ENCODE results near the gene VAV1.

Gene VAV1

GRCh38 chr19:6873708-6874431 lies 101.4 kb downstream of the VAV1 start:
- no peak overlapping the region for H3K4ac ChIP-seq (ENCODE audit: low read depth, low read length)
- H3K18ac ChIP-seq (ENCODE audit: low read length), result no peak overlapping the region
- no peak for DNase-seq
- H2BK5ac ChIP-seq (ENCODE audit: low read length), result no peak overlapping the region
- H3K79me1 ChIP-seq (ENCODE audit: low read length), result no peaks in the 10 kb centered on the region
- no peaks in the 10 kb centered on the region for H3K27me3 ChIP-seq (ENCODE audit: insufficient read depth, low read length, poor library complexity)
- no peak overlapping the region for H3K4me3 ChIP-seq (ENCODE audit: low read length)
- H3K79me2 ChIP-seq (ENCODE audit: control insufficient read depth, insufficient read depth, low read length), result no peaks in the 10 kb centered on the region
- H2AK5ac ChIP-seq (ENCODE audit: low read length), result no peak overlapping the region
- H2BK15ac ChIP-seq (replicated peaks; ENCODE audit: low read depth), result no peak overlapping the region
- no peak overlapping the region for H3K23ac ChIP-seq (ENCODE audit: low read length)
- no peaks in the 10 kb centered on the region for H3K4me1 ChIP-seq (ENCODE audit: control insufficient read depth, low read depth, low read length)
- H3K56ac ChIP-seq (ENCODE audit: low read length), result no peak overlapping the region
- H4K8ac ChIP-seq (ENCODE audit: low read depth, low read length), result no peak overlapping the region
- no peak overlapping the region for H2BK120ac ChIP-seq (ENCODE audit: low read depth, low read length)
- H3K4me2 ChIP-seq (ENCODE audit: low read length), result no peak overlapping the region
- no peak overlapping the region for H4K5ac ChIP-seq (ENCODE audit: low read length)
- no peak overlapping the region for H3K9ac ChIP-seq (ENCODE audit: low read length)
- H3K27ac ChIP-seq (ENCODE audit: low read depth, low read length), result no peak overlapping the region
- H3K36me3 ChIP-seq (ENCODE audit: control insufficient read depth, insufficient read depth, low read length), result no peaks in the 10 kb centered on the region
- WGBS (ENCODE audit: extremely low coverage, insufficient coverage, low lambda C conversion rate), result no CpG with 5 or more reads among the region's 10 CpGs

GRCh38 chr19:6875218-6875617 lies 102.7 kb downstream of the VAV1 start:
- Histone ChIP-seq H4K5ac (ENCODE audit: low read length) (no peak overlapping the region), H3K27ac (ENCODE audit: low read depth, low read length) (no peak overlapping the region), H3K18ac (ENCODE audit: low read length) (no peak overlapping the region), H3K56ac (ENCODE audit: low read length) (no peak overlapping the region), H2BK120ac (ENCODE audit: low read depth, low read length) (no peak overlapping the region), H3K4me1 (ENCODE audit: control insufficient read depth, low read depth, low read length) (no peaks in the 10 kb centered on the region), H4K8ac (ENCODE audit: low read depth, low read length) (no peak overlapping the region), H3K79me1 (ENCODE audit: low read length) (no peaks in the 10 kb centered on the region), H2AK5ac (ENCODE audit: low read length) (no peak overlapping the region), H3K23ac (ENCODE audit: low read length) (no peak overlapping the region), H3K27me3 (ENCODE audit: insufficient read depth, low read length, poor library complexity) (no peaks in the 10 kb centered on the region), H2BK5ac (ENCODE audit: low read length) (no peak overlapping the region), H3K4me2 (ENCODE audit: low read length) (no peak overlapping the region), H3K9ac (ENCODE audit: low read length) (no peak overlapping the region), H2BK15ac (replicated peaks; ENCODE audit: low read depth) (no peak overlapping the region), H3K36me3 (ENCODE audit: control insufficient read depth, insufficient read depth, low read length) (no peaks in the 10 kb centered on the region), H3K4ac (ENCODE audit: low read depth, low read length) (no peak overlapping the region), H3K79me2 (ENCODE audit: control insufficient read depth, insufficient read depth, low read length) (no peaks in the 10 kb centered on the region), H3K4me3 (ENCODE audit: low read length) (no peak overlapping the region)
- no peak for DNase-seq
- WGBS (ENCODE audit: extremely low coverage, insufficient coverage, low lambda C conversion rate), result no CpG with 5 or more reads among the region's 2 CpGs

DNA sequence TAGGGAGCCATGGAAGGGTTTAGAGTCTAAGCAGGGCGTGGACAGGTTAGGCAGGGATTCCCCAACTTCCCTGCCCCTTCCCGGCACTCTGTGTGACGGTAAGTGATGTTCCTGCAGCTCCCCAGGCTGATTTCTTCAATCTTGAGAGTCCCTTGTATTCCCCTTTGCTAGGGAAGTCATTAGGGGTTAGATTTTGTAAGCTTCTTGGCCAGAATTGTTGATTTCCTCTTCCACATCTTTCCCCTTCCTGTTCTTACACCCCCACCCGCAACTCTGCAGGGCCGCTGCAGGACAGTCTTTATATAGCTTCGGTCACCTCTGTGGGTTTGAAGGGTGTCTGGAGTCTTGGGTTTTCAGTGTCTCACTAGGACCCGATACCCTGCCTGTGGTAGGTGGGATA lies 104.2 kb downstream of the VAV1 start:
- Histone ChIP-seq H3K27me3 (ENCODE audit: insufficient read depth, low read length, poor library complexity) (no peaks in the 10 kb centered on the region), H3K79me2 (ENCODE audit: control insufficient read depth, insufficient read depth, low read length) (no peaks in the 10 kb centered on the region), H3K4me1 (ENCODE audit: control insufficient read depth, low read depth, low read length) (no peaks in the 10 kb centered on the region), H4K5ac (ENCODE audit: low read length) (no peak overlapping the region), H3K18ac (ENCODE audit: low read length) (no peak overlapping the region), H2BK120ac (ENCODE audit: low read depth, low read length) (no peak overlapping the region), H3K23ac (ENCODE audit: low read length) (no peak overlapping the region), H3K4me2 (ENCODE audit: low read length) (no peak overlapping the region), H3K4me3 (ENCODE audit: low read length) (no peak overlapping the region), H3K4ac (ENCODE audit: low read depth, low read length) (no peak overlapping the region), H3K79me1 (ENCODE audit: low read length) (no peaks in the 10 kb centered on the region), H3K56ac (ENCODE audit: low read length) (no peak overlapping the region), H3K36me3 (ENCODE audit: control insufficient read depth, insufficient read depth, low read length) (no peaks in the 10 kb centered on the region), H2AK5ac (ENCODE audit: low read length) (no peak overlapping the region), H4K8ac (ENCODE audit: low read depth, low read length) (no peak overlapping the region), H3K9ac (ENCODE audit: low read length) (no peak overlapping the region), H2BK15ac (replicated peaks; ENCODE audit: low read depth) (no peak overlapping the region), H3K27ac (ENCODE audit: low read depth, low read length) (no peak overlapping the region), H2BK5ac (ENCODE audit: low read length) (no peak overlapping the region)
- DNase-seq, result no peak
- no CpG with 5 or more reads among the region's 7 CpGs for WGBS (ENCODE audit: extremely low coverage, insufficient coverage, low lambda C conversion rate)

DNA sequence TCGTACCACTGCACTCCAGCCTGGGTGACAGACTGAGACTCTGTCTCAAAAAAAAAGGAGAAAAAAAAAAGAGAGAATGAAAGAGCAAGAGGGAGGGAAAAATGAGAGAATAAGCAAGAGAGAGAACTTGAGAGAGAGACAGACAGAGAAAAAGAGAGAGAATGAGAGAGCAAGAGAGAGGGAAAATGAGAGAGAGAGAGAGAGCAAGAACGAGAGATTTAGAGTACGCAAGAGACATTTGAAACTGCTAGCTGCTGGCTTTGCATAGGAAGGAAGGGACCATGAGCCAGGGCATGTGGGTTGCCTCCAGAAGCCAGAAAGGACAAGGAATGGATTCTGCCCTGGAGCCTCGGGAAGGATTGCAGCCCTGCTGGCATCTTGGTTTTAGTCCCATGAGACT lies 105.3 kb downstream of the VAV1 start:
- Histone ChIP-seq H3K27me3 (ENCODE audit: insufficient read depth, low read length, poor library complexity) (no peaks in the 10 kb centered on the region), H3K56ac (ENCODE audit: low read length) (no peak overlapping the region), H2BK5ac (ENCODE audit: low read length) (no peak overlapping the region), H3K4me3 (ENCODE audit: low read length) (no peak overlapping the region), H3K23ac (ENCODE audit: low read length) (no peak overlapping the region), H3K4me1 (ENCODE audit: control insufficient read depth, low read depth, low read length) (no peaks in the 10 kb centered on the region), H2BK120ac (ENCODE audit: low read depth, low read length) (no peak overlapping the region), H4K8ac (ENCODE audit: low read depth, low read length) (no peak overlapping the region), H4K5ac (ENCODE audit: low read length) (no peak overlapping the region), H3K18ac (ENCODE audit: low read length) (no peak overlapping the region), H3K4me2 (ENCODE audit: low read length) (no peak overlapping the region), H2AK5ac (ENCODE audit: low read length) (no peak overlapping the region), H3K9ac (ENCODE audit: low read length) (no peak overlapping the region), H3K79me2 (ENCODE audit: control insufficient read depth, insufficient read depth, low read length) (no peaks in the 10 kb centered on the region), H2BK15ac (replicated peaks; ENCODE audit: low read depth) (no peak overlapping the region), H3K36me3 (ENCODE audit: control insufficient read depth, insufficient read depth, low read length) (no peaks in the 10 kb centered on the region), H3K27ac (ENCODE audit: low read depth, low read length) (no peak overlapping the region), H3K79me1 (ENCODE audit: low read length) (no peaks in the 10 kb centered on the region), H3K4ac (ENCODE audit: low read depth, low read length) (no peak overlapping the region)
- no CpG with 5 or more reads among the region's 4 CpGs for WGBS (ENCODE audit: extremely low coverage, insufficient coverage, low lambda C conversion rate)
- DNase-seq, result no peak

- H3K79me2 ChIP-seq (ENCODE audit: control insufficient read depth, insufficient read depth, low read length), result no peaks in the 10 kb centered on the region
- no peak overlapping the region for H3K4me3 ChIP-seq (ENCODE audit: low read length)
- H2BK120ac ChIP-seq (ENCODE audit: low read depth, low read length), result no peak overlapping the region
- H3K79me1 ChIP-seq (ENCODE audit: low read length), result no peaks in the 10 kb centered on the region
- H3K27ac ChIP-seq (ENCODE audit: low read depth, low read length), result no peak overlapping the region
- H3K4me2 ChIP-seq (ENCODE audit: low read length), result no peak overlapping the region
- H3K9ac ChIP-seq (ENCODE audit: low read length), result no peak overlapping the region
- H3K27me3 ChIP-seq (ENCODE audit: insufficient read depth, low read length, poor library complexity), result no peaks in the 10 kb centered on the region
- no peaks in the 10 kb centered on the region for H3K36me3 ChIP-seq (ENCODE audit: control insufficient read depth, insufficient read depth, low read length)
- no peak overlapping the region for H3K4ac ChIP-seq (ENCODE audit: low read depth, low read length)
- no peak for DNase-seq
- no CpG with 5 or more reads among the region's 7 CpGs for WGBS (ENCODE audit: extremely low coverage, insufficient coverage, low lambda C conversion rate)
- H3K23ac ChIP-seq (ENCODE audit: low read length), result no peak overlapping the region
- H3K4me1 ChIP-seq (ENCODE audit: control insufficient read depth, low read depth, low read length), result no peaks in the 10 kb centered on the region
- H3K18ac ChIP-seq (ENCODE audit: low read length), result no peak overlapping the region
- no peak overlapping the region for H4K5ac ChIP-seq (ENCODE audit: low read length)
- no peak overlapping the region for H2BK5ac ChIP-seq (ENCODE audit: low read length)
- H2AK5ac ChIP-seq (ENCODE audit: low read length), result no peak overlapping the region
- no peak overlapping the region for H4K8ac ChIP-seq (ENCODE audit: low read depth, low read length)
- H2BK15ac ChIP-seq (replicated peaks; ENCODE audit: low read depth), result no peak overlapping the region
- no peak overlapping the region for H3K56ac ChIP-seq (ENCODE audit: low read length)
These were observed 113.9 kb downstream of the VAV1 start for GRCh38 chr19:6886277-6886897.

- H3K79me2 ChIP-seq (ENCODE audit: control insufficient read depth, insufficient read depth, low read length), result no peaks in the 10 kb centered on the region
- no CpG with 5 or more reads among the region's 4 CpGs for WGBS (ENCODE audit: extremely low coverage, insufficient coverage, low lambda C conversion rate)
- H2BK5ac ChIP-seq (ENCODE audit: low read length), result no peak within 1 kb of the TSS
- H3K27ac ChIP-seq (ENCODE audit: low read depth, low read length), result no peak within 1 kb of the TSS
- no peak within 1 kb of the TSS for H3K18ac ChIP-seq (ENCODE audit: low read length)
- H3K79me1 ChIP-seq (ENCODE audit: low read length), result no peaks in the 10 kb centered on the region
- no peak for DNase-seq
- no peak within 1 kb of the TSS for H3K4ac ChIP-seq (ENCODE audit: low read depth, low read length)
- H2BK15ac ChIP-seq (replicated peaks; ENCODE audit: low read depth), result no peak within 1 kb of the TSS
- H3K36me3 ChIP-seq (ENCODE audit: control insufficient read depth, insufficient read depth, low read length), result no peaks in the 10 kb centered on the region
- no peaks in the 10 kb centered on the region for H3K27me3 ChIP-seq (ENCODE audit: insufficient read depth, low read length, poor library complexity)
- H2BK120ac ChIP-seq (ENCODE audit: low read depth, low read length), result no peak within 1 kb of the TSS
- no peaks in the 10 kb centered on the region for H3K4me1 ChIP-seq (ENCODE audit: control insufficient read depth, low read depth, low read length)
- H4K8ac ChIP-seq (ENCODE audit: low read depth, low read length), result no peak within 1 kb of the TSS
- H3K9ac ChIP-seq (ENCODE audit: low read length), result no peak within 1 kb of the TSS
- H2AK5ac ChIP-seq (ENCODE audit: low read length), result no peak within 1 kb of the TSS
- no peak within 1 kb of the TSS for H4K5ac ChIP-seq (ENCODE audit: low read length)
- no peak within 1 kb of the TSS for H3K23ac ChIP-seq (ENCODE audit: low read length)
- H3K56ac ChIP-seq (ENCODE audit: low read length), result no peak within 1 kb of the TSS
- no peak within 1 kb of the TSS for H3K4me2 ChIP-seq (ENCODE audit: low read length)
- no peak within 1 kb of the TSS for H3K4me3 ChIP-seq (ENCODE audit: low read length)
These were observed 114.8 kb downstream of the VAV1 start, which contains the start of gene ADGRE1 for GRCh38 chr19:6887316-6887715. Gene ADGRE1, plus strand, starts transcription at chr19:6887579. Its CDS starts 30 bp downstream, at chr19:6887609.
